ENCODE results near the gene C17orf58. TPM values are rescaled to one million over a fixed set of nuclear protein-coding genes. Genes with fewer than 3 reads are reported as not detected.
"Not testable (repeated sequence)": the region's sequence is repeated elsewhere in the genome, so short reads cannot be mapped to it uniquely, and the experiment has no call there.

C17orf58 gene
- total RNA-seq, 2 experiments from 2014 or later = 21.0 to 21.7 TPM

DNA sequence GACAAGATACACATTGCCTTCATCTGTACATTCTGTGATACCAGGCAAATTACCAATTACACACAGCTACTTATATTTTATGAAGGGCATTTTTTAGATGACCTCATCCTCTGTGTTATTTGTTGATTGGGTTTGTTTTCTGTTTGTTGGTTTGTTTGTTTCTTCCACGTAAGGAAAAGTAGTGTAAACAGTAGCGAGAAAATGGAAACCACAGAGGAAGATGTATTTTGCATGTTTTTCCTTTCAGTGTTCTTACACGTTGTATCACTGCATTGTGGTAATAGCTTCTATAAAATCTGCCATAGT, 12.9 kb downstream of the C17orf58 start:
- ChIA-PET POLR2A (no interaction called here), CTCF (interaction anchor here (1.2 to 1.3 kb wide), 2 partner anchors 16 to 24 kb away, joined by 3 to 4 read pairs; no protein-coding TSS in a partner anchor)
- intact Hi-C loops (cut with micrococcal nuclease) = no loop called here
- Mint-ChIP-seq H3K36me3 (ENCODE audit: low read depth) (no peaks in the 10 kb centered on the region), H3K27ac (no peak overlapping the region), H3K9me3 (no peaks in the 10 kb centered on the region), H3K4me1 (ENCODE audit: low read depth) (no peaks in the 10 kb centered on the region), H3K27me3 (no peaks in the 10 kb centered on the region), H3K4me3 (no peak overlapping the region)
- no peak for ATAC-seq
- DNase-seq = no peak
- TF ChIP-seq, protein P1, sequence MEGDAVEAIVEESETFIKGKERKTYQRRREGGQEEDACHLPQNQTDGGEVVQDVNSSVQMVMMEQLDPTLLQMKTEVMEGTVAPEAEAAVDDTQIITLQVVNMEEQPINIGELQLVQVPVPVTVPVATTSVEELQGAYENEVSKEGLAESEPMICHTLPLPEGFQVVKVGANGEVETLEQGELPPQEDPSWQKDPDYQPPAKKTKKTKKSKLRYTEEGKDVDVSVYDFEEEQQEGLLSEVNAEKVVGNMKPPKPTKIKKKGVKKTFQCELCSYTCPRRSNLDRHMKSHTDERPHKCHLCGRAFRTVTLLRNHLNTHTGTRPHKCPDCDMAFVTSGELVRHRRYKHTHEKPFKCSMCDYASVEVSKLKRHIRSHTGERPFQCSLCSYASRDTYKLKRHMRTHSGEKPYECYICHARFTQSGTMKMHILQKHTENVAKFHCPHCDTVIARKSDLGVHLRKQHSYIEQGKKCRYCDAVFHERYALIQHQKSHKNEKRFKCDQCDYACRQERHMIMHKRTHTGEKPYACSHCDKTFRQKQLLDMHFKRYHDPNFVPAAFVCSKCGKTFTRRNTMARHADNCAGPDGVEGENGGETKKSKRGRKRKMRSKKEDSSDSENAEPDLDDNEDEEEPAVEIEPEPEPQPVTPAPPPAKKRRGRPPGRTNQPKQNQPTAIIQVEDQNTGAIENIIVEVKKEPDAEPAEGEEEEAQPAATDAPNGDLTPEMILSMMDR (IDR thresholded peaks at IDR 0.05) = no peak

DNA sequence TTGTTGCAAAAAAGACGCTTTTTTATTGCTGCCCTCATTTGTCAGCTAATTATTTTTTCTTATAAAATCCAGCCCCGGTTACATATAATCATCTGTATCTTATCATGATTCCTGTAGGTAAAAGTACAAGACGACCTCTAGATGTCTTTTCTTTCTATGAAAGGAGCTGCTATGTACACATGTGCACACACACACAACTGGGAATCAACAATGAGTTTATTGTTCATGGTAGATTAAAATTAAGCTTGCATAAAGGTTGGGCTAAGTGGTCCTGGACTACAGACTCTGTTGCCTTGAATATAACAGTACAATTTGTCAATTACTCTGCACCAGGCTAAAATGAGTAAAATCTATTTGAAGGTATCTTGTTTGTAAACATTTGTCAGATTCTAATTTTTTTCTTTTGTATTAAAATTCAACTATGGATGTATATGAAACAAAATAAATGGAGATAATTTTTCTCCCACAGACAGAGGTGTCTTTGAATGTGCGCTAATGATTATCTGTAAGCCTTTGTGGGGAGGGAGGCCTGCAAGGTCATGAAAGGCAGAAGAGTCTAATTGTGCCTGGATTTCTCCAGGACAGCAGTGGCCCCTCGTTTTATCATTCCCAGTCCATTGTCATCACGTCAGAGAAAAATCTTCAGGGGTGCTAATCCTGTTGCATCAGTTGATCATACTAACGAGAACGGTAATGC, 13.4 kb downstream of the C17orf58 start:
- POLR2A ChIA-PET = no interaction called here
- Mint-ChIP-seq H3K4me1 (ENCODE audit: low read depth) (no peaks in the 10 kb centered on the region), H3K36me3 (ENCODE audit: low read depth) (no peaks in the 10 kb centered on the region), H3K27ac (no peak overlapping the region), H3K9me3 (no peaks in the 10 kb centered on the region), H3K27me3 (no peaks in the 10 kb centered on the region), H3K4me3 (no peak overlapping the region)
- TF ChIP-seq, protein P1 (IDR thresholded peaks at IDR 0.05) = no peak
- DNase-seq (no peak), ATAC-seq (no peak)
- intact Hi-C loops (cut with micrococcal nuclease) = no loop called here
- CTCF ChIA-PET = interaction anchor here (1.2 to 1.3 kb wide), 3 partner anchors 15 to 23 kb away, joined by 3 to 4 read pairs (median 4); no protein-coding TSS in a partner anchor

DNA sequence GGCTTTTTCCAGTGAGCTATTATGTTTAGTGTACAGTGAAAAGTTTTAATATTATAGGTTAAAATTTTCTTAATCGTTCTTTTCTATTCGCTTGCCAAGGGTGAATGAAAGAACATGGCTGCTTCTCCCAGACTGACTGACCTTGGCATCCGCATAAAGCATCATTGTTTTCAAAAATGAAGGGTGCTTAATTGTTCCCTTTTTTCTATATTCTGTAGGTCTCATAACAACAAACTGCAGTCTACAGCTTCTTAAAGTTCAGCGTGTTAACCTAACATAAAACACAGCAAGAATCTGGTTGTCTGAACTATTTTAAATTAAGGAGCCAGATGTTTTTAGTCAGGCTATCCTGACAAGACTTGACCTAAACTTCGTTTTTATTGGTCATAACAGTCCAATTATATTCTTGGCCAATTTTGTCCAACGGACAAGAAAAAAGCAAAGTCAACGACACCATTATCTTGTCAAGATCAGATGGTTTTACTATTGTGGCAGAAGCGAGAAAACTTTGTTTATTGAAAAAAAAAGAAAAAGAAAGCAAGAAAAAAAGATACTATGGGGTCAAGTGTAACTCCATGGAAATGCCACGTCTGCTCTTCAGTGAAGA, 14.1 kb downstream of the C17orf58 start:
- intact Hi-C loops (cut with micrococcal nuclease) = no loop called here
- H3K4me3 Mint-ChIP-seq = no peak overlapping the region
- no peaks in the 10 kb centered on the region for H3K9me3 Mint-ChIP-seq
- DNase-seq (no peak), ATAC-seq (no peak)
- H3K27me3 Mint-ChIP-seq = no peaks in the 10 kb centered on the region
- no peaks in the 10 kb centered on the region for H3K4me1 Mint-ChIP-seq (ENCODE audit: low read depth)
- ChIA-PET POLR2A (no interaction called here), CTCF (interaction anchor here (1.2 to 1.3 kb wide), 3 partner anchors 14 to 22 kb away, joined by 3 to 4 read pairs (median 4); no protein-coding TSS in a partner anchor)
- TF ChIP-seq, protein P1 (IDR thresholded peaks at IDR 0.05) = no peak
- H3K36me3 Mint-ChIP-seq (ENCODE audit: low read depth) = peaks cover under 1% of the 10 kb centered on the region
- no peak overlapping the region for H3K27ac Mint-ChIP-seq

DNA sequence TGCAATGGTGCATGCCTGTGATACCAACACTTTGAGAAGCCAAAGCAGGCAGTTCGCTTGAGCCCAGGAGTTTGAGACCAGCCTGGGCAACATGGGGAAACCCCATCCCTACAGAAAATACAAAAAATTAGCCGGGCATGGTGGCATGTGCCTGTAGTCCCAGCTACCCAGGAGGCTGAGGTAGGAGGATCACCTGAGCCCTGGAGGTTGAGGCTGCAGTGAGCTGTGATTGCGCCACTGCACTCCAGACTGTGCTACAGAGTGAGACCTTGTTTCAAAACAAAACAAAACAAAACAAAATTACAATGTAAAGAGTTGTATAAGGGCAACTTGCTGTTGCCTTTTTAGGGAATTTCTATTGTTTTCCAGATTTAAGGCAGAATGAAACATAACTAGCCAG, 15.4 kb downstream of the C17orf58 start:
- DNase-seq; H3K4me3 Mint-ChIP-seq; POLR2A ChIA-PET; H3K36me3 Mint-ChIP-seq (ENCODE audit: low read depth); CTCF ChIA-PET; intact Hi-C loops (cut with micrococcal nuclease); H3K9me3 Mint-ChIP-seq; ATAC-seq; H3K27ac Mint-ChIP-seq; H3K27me3 Mint-ChIP-seq; H3K4me1 Mint-ChIP-seq (ENCODE audit: low read depth): not testable (repeated sequence)

DNA sequence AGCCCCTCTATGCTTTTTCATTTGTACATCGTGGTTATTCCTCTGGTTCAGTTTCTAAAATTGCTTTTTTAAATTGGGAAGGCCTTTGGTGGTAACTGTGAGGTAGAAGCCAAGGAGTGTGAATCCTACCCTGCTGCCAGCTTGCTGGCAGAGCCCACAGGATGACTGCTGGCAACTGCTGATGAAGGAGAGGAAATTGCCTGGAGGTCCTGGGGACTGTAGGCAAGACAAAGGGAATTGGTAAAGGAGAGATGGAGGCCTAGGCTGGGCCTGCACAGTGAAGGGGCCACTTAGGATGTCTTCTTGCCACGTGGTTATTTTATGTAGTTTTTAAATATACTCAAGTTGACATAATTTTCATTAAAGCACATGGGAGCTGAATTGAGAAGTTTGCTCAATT, 15.8 kb downstream of the C17orf58 start:
- Mint-ChIP-seq H3K4me1 (ENCODE audit: low read depth) (no peaks in the 10 kb centered on the region), H3K36me3 (ENCODE audit: low read depth) (peaks cover 4% of the 10 kb centered on the region), H3K27me3 (no peaks in the 10 kb centered on the region), H3K9me3 (no peaks in the 10 kb centered on the region), H3K4me3 (no peak overlapping the region), H3K27ac (peak overlapping the region; percentile 46)
- POLR2A ChIA-PET = interaction anchor here (1.3 kb wide), 1 partner anchor 12 kb away, joined by 3 read pairs; no protein-coding TSS in a partner anchor
- CTCF ChIA-PET = no interaction called here
- DNase-seq = no peak
- no peak for ATAC-seq
- intact Hi-C loops (cut with micrococcal nuclease) = no loop called here
- TF ChIP-seq, protein P1 (IDR thresholded peaks at IDR 0.05) = no peak

DNA sequence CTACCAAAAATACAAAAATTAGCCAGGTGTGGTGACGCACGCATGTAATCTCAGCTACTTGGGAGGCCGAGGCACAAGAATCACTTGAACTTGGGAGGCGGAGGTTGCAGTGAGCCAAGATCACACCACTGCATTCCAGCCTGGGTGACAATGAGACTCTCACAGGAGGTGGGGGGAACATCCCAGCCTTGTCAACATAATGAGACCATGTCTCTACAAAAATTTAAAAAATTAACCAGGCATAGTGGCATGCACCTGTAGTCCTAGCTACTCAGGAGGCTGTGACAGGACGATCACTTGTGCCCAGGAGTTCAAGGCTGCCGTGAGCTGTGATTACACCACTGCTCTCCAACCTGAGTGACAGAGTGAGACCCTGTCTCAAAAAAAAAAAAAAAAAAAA, 20.0 kb downstream of the C17orf58 start:
- POLR2A ChIA-PET = interaction anchor here (0.8 to 1.0 kb wide), 2 partner anchors 10 to 17 kb away, joined by 3 to 4 read pairs; no protein-coding TSS in a partner anchor
- H3K4me3 Mint-ChIP-seq; H3K36me3 Mint-ChIP-seq (ENCODE audit: low read depth); H3K27ac Mint-ChIP-seq; DNase-seq; intact Hi-C loops (cut with micrococcal nuclease); CTCF ChIA-PET; ATAC-seq; H3K4me1 Mint-ChIP-seq (ENCODE audit: low read depth); H3K9me3 Mint-ChIP-seq; H3K27me3 Mint-ChIP-seq: not testable (repeated sequence)

Measured in activated CD8-positive, alpha-beta T cell treated with anti-CD3 and anti-CD28 coated beads for 36 hours (primary cell).